Right cardiac atrium (tissue), 5 donors: ENCODE data around the gene SMG6. TPM values are rescaled to one million over a fixed set of nuclear protein-coding genes. Genes with fewer than 3 reads are reported as not detected.

Experiments
- ATAC-seq, 2 donors: fragments of 200-7000 bp; cut with Tn5 transposase; one replicate each; pipeline versions ENCODE4 v1.8.0 to v1.9.1; 2020; ENCODE audit warnings: moderate library complexity in 2 of 2, mild to moderate bottlenecking in 1 of 2
- DNase-seq, 3 donors: peaks; one replicate each; pipeline ENCODE4 v3.0.0-alpha.2; 2020
- H3K27ac ChIP-seq: one replicate; pipeline ENCODE4 v1.5.1; 2013; ENCODE audit warnings: mild to moderate bottlenecking, low read length, control low read depth, moderate library complexity
- H3K27me3 ChIP-seq: one replicate; pipeline ENCODE4 v1.6.1; 2013; ENCODE audit not compliant: control insufficient read depth, insufficient read depth
- H3K4me1 ChIP-seq: one replicate; pipeline ENCODE4 v1.6.1; 2013; ENCODE audit warnings: low read length; ENCODE audit not compliant: control insufficient read depth, insufficient read depth
- H3K4me3 ChIP-seq: one replicate; pipeline ENCODE4 v1.5.1; 2013; ENCODE audit warnings: low read length, control low read depth
- H3K9me3 ChIP-seq: one replicate; pipeline ENCODE4 v1.6.1; 2013; ENCODE audit warnings: low read length; ENCODE audit not compliant: control insufficient read depth
- whole genome bisulfite sequencing: extraction: QIAGEN DNeasy Blood & Tissue Kit; methylation state at CpG from one replicate; pipeline ENCODE4 v1.1.7; 2013; 5-methylcytosine and 5-hydroxymethylcytosine counted together
- intact Hi-C, 4 donors: fragments of 100-400 bp; cut with DNase I; formaldehyde crosslinking; loops; one replicate each; pipeline versions ENCODE4 v1.11.0 to v1.14.0; 2022 to 2023
- polyA plus RNA-seq: library from polyadenylated mRNA; stranded (reverse); fragments of 200-250 nt; gene quantifications from one replicate; pipeline ENCODE4 v1.2.3, GENCODE V29; 2013
- total RNA-seq, 4 donors: library from RNA; stranded (reverse); fragmentation: NEBNext Ultra II Directional; extraction: Animal tissue kit (Norgen Biotek cat#: 25700); gene quantifications; one replicate each; pipeline ENCODE4 v1.2.1, GENCODE V29; 2021
- donor health status: healthy with polysubstance abuse.
- donor health status: DM: no; HTN: yes; CAD: no.
- donor health status: DM: no; HTN: no; CAD: no.
- donor health status: DM: no; HTN: yes; CAD: no; lungs with severe emphysema.
- donor health status: DM: yes; HTN: yes; CAD: no.

SMG6 gene
- total and polyA plus RNA-seq, 5 donors: 18.7 to 36.0 (median 27.6) TPM

DNA sequence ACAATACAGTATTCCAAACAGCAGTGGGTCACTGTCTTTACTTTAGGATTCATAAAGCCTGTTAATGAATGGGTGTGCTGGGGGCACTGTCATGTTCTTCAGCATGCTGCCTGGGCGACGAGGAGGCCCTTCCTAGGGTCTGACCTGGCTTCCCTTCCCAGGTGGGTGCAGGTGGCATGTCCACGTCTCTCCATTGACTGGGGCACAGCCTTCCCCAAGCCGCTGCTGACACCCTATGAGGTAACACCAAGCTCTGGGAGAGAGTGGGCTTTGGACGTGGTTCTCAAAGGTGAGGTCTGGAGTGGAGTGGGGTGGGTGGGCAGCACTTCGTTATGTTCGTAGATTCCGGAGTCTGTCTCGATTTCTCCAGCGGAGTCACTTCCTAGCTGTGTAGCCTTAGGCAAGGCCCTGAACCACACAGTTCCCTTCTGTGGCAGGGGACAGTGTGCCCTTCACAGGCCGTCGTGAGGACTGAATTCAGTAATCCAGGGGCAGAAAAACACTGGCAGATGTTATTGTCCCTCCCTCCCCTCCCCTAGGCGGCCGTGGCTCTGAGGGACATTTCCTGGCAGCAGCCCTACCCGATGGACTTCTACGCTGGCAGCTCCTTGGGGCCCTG lies 262.5 kb downstream of the SMG6 start:
- no peaks in the 10 kb centered on the region for H3K9me3 ChIP-seq
- WGBS: 43% methylated on average over 16 of the region's 16 CpGs
- DNase-seq (peak in 1 of 3 donors; percentile 49), ATAC-seq (peak in 1 of 2 donors; percentile 0)
- peak overlapping the region; percentile 40 for H3K27ac ChIP-seq
- H3K27me3 ChIP-seq: no peaks in the 10 kb centered on the region
- no peaks in the 10 kb centered on the region for H3K4me1 ChIP-seq
- H3K4me3 ChIP-seq: peak overlapping the region; percentile 61
- intact Hi-C loops: loop anchor here in 2 of 4 donors (10.0 kb wide), 1 partner anchor 366 kb away; no protein-coding TSS in a partner anchor

DNA sequence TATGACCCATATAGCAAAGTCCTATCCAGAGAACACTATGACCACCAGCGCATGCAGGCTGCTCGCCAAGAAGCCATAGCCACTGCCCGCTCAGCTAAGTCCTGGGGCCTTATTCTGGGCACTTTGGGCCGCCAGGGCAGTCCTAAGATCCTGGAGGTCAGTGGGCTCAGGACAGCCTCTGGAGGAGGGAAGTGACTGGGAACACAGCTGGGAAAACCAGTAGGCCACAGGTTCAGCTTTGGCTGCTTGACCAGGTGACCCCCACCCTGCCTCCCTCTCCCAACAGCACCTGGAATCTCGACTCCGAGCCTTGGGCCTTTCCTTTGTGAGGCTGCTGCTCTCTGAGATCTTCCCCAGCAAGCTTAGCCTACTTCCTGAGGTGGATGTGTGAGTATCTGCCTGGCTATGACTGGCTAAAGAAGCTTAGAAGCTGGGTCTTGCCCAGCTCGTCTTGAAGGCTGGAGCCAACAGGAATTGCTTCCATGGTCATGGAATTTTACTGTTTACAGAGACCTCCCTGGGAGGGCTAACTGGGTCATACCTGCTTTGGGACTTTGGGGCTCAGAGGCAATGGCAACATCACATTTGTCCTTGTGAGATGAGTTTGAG lies 263.3 kb downstream of the SMG6 start:
- Histone ChIP-seq H3K27me3 (no peaks in the 10 kb centered on the region), H3K27ac (no peak overlapping the region), H3K9me3 (no peaks in the 10 kb centered on the region), H3K4me1 (no peaks in the 10 kb centered on the region), H3K4me3 (no peak overlapping the region)
- DNase-seq (peak in 2 of 3 donors; percentile 47 to 63), ATAC-seq (no peak)
- WGBS: 82% methylated on average over 7 of the region's 7 CpGs
- intact Hi-C loops: loop anchor here in 2 of 4 donors (10.0 kb wide), 1 partner anchor 366 kb away; no protein-coding TSS in a partner anchor

DNA sequence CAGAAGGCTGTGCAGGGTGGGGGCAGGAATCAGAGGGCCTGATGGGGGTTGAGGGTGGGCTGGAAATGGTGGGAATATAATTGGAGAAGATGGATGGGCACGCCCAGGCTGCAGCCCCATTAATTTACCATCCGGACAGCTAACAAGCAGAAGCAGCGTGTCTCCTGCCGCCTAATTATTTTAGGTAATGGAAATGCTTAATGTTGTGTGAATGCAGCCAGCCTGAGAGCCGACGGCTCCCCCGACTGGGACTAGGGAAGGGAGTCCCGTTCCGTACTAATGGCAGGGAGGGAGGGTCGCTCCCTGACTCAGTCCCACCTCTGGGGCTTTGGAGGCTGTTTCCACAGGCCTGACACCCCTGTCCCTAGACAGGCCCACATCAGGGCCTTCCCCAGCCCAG lies 266.4 kb downstream of the SMG6 start:
- WGBS: 92% methylated on average over 10 of the region's 10 CpGs
- DNase-seq (peak in 2 of 3 donors; percentile 38 to 40), ATAC-seq (no peak)
- H3K4me3 ChIP-seq: no peak overlapping the region
- H3K4me1 ChIP-seq: no peaks in the 10 kb centered on the region
- no peaks in the 10 kb centered on the region for H3K27me3 ChIP-seq
- intact Hi-C loops: no loop called here
- H3K27ac ChIP-seq: no peak overlapping the region
- no peaks in the 10 kb centered on the region for H3K9me3 ChIP-seq

DNA sequence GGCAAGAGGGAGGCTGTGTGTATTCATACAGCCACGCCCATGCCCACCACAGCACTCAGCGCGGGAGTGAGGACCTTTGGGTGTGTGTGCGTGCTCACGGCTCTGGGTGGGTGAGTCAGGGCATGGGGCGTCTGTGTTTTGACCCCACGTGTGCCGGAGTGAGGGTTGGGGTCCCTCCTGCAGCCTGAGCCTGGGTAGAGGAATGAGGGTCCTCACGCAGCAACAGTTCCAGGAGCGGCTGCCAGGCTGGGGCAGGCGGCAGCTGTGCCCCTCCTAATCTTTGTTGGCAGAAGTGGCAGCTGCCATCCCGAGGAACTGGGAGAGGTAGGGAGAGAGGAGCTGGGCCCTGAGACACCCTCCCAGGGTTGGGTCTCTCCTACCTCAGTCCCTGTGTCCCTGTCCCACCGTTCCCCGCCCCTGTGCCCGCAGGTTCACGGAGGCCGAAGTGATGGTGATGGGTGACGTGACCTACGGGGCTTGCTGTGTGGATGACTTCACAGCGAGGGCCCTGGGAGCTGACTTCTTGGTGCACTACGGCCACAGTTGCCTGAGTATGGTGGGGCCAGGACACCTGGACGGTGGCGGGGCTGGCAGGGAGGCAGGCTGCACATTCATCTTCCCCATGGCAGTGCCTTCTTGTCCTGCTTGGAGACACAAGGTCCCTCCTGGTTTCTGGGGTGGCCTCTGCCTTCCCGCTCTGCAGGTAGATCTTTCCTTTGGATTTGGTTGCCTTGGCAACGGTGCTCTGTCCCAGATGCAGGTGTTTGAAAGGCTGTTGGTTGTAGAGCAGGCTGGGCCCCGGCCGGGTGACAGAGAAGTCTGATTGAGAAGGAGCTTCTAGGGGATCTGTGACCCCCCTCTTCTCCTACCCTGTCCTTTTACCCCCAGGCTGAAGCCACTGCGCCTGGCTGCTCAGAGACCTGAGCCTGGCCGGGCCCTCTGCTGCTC lies 267.8 kb downstream of the SMG6 start:
- Histone ChIP-seq H3K9me3 (no peaks in the 10 kb centered on the region), H3K4me1 (peaks cover 2% of the 10 kb centered on the region), H3K4me3 (no peak overlapping the region), H3K27ac (no peak overlapping the region), H3K27me3 (no peaks in the 10 kb centered on the region)
- ATAC-seq (no peak), DNase-seq (peak in 2 of 3 donors; percentile 43 to 56)
- intact Hi-C loops: no loop called here
- WGBS: 89% methylated on average over 29 of the region's 29 CpGs

DNA sequence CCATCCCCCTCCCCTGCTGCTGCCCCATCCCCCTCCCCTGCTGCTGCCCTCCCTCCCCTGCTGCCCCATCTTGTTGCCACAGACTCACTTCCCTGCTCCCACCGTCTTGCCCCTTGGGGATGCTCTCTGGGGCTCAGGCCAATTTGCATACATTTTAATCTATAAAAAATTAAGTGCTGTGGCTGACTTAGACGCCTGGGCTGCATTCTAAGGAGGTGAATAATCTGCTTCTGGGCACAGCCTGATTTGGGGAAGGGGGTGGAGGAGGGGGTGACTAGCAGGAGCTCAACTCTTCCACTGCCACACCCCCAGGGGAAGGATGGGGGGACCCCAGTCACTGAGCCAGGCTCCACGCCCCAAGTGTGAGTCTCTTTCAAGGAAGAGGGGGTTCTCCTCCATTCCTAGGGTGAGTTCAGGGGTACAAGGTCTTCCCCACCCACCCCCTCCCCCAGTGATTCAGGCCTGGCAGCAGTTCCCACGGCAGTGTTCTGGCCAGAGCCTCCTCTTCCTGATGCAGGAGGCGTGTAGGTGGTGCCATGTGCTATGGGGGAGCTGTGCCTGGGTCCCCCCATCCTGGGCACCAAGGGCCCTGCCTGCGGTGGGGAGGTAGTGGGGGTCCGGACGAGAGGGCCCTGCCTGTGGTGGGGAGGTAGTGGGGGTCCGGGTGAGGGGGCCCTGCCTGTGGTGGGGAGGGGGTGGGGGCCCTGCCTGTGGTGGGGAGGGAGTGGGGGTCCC lies 268.6 kb downstream of the SMG6 start:
- H3K27me3 ChIP-seq: no peaks in the 10 kb centered on the region
- H3K27ac ChIP-seq: no peak overlapping the region
- peaks cover 2% of the 10 kb centered on the region for H3K4me1 ChIP-seq
- ATAC-seq (no peak), DNase-seq (peak in 1 of 3 donors; percentile 45)
- intact Hi-C loops: no loop called here
- H3K9me3 ChIP-seq: no peaks in the 10 kb centered on the region
- 61% methylated on average over 9 of the region's 9 CpGs for WGBS
- no peak overlapping the region for H3K4me3 ChIP-seq

DNA sequence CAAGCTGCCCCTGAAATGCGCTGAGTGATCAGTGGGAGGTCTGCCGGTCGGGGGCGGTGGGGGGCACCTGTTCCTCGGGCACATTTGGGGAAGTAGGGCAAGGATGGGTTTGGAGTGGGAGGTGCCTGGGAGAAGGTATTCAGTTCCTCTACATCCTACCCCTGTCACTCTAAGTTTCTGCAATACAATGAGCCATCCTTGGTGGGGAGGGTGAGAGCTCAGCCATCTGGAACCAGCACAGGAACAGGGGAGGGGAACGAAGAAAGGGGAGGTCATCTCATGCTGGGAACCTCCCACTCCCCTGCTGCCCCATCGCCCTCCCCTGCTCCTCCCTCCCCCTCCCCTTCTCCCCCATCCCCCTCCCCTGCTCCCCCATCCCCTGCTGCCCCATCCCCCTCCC lies 269.4 kb downstream of the SMG6 start:
- 80% methylated on average over 7 of the region's 7 CpGs for WGBS
- ATAC-seq (no peak), DNase-seq (peak in 1 of 3 donors; percentile 0)
- Histone ChIP-seq H3K4me3 (no peak overlapping the region), H3K4me1 (peaks cover 2% of the 10 kb centered on the region), H3K9me3 (no peaks in the 10 kb centered on the region), H3K27me3 (no peaks in the 10 kb centered on the region), H3K27ac (no peak overlapping the region)
- intact Hi-C loops: no loop called here

DNA sequence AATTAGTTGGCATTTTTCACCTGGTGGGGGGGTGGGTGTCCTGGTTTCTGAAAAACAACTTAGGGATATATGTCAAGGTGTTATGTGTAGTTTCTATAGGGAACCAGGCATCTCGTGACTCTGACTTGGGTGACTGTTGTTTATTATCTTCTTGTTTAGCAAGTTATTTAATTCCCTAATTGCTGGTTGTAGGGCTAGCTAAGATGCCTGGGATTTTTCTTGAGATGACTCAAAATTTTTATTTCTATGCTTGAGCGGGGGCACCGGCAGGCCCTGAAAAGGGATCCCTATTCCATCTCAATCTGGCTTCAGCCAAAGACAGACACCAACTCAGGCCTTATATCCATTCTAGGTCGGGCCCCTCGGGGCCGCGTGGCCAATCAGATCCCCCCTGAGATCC lies 270.4 kb downstream of the SMG6 start:
- Histone ChIP-seq H3K27ac (no peak overlapping the region), H3K9me3 (no peaks in the 10 kb centered on the region), H3K4me3 (no peak overlapping the region), H3K4me1 (peaks cover 2% of the 10 kb centered on the region), H3K27me3 (no peaks in the 10 kb centered on the region)
- ATAC-seq (no peak), DNase-seq (peak in 1 of 3 donors; percentile 33)
- intact Hi-C loops: no loop called here
- WGBS: 93% methylated on average over 7 of the region's 7 CpGs

DNA sequence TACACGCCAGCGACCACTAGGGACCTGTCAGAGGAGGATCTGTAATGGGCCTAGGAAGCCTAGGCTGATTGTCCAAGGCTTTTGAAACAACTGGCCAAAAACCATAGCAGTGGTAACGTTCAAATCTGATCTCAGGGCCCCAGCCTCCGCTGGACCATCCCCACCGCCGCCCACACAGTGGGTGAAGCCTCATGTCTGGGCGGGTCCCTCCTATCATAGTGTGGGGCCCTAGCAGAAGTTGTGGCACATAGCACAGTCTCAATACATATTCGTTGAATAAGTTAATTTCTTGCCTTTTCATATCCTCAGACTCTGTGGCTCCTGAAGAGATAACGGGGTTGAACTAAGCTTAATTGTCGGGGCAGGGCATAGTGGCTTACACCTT lies 272.8 kb downstream of the SMG6 start:
- Histone ChIP-seq H3K27ac (no peak overlapping the region), H3K9me3 (no peaks in the 10 kb centered on the region), H3K4me3 (peak overlapping the region; percentile 67), H3K4me1 (peaks cover 2% of the 10 kb centered on the region), H3K27me3 (no peaks in the 10 kb centered on the region)
- WGBS: 20% methylated on average over 10 of the region's 10 CpGs
- no peak for ATAC-seq
- intact Hi-C loops: no loop called here
- peak in 1 of 3 donors; percentile 51 for DNase-seq

DNA sequence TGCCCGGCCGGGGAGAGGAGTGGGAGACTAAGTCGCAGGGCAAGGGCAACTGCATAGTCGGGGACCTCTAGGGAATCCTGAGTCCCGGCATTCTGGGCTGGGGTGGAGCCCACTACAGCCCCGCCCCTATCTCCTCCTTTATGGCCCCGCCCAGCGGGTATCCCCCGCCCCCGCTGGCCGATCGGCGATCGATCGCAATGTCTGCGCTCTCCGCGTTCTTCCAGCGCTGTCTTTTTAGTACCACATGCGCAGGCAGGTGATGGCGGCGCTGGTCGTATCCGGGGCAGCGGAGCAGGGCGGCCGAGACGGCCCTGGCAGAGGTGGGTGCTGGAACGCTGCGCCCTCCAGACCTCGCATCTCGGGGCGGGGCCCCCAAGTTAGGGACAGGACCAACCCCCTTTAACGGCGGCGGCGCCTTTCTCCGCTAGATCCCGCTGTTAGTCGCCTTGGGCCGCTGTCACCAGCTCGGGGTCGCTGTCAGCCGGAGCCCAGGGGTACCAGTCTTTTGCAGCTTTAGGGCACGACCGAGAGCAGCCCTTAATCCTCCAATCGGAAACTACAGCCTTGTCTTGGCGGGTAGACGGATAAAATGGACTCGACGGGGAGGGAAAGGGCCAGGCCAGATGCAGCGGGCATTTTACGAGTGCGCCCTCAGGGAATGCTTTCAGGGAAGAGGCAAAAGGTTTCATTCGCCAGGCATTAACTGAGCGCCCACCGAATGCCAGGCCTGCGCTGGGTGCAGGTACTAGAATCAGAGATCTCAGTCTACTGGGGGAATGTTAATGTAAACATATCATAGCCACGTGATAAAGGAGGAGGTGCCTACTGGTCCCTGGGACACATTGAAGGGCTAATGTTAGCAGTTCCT lies 273.4 kb downstream of the SMG6 start, which contains the start of gene DPH1:
Gene DPH1, plus strand, starts transcription at position 243 of the 868 bp plus-strand sequence. Its CDS starts 17 bp downstream, at position 260.
- no peaks in the 10 kb centered on the region for H3K27me3 ChIP-seq
- WGBS: 1% methylated on average over 59 of the region's 59 CpGs
- H3K4me3 ChIP-seq: peak within 1 kb of the TSS; percentile 67
- H3K9me3 ChIP-seq: no peaks in the 10 kb centered on the region
- DNase-seq: peak; percentile 91 to 96 (median 96)
- intact Hi-C loops: loop anchor here in 2 of 4 donors (2.0 to 10.0 kb wide), 3 partner anchors 55 to 458 kb away; no protein-coding TSS in a partner anchor
- peak; percentile 87 to 90 for ATAC-seq
- H3K4me1 ChIP-seq: peaks cover 2% of the 10 kb centered on the region
- H3K27ac ChIP-seq: peak within 1 kb of the TSS; percentile 17
